K562 (cell line): ENCODE results near the gene EMP2. TPM values are rescaled to one million over a fixed set of nuclear protein-coding genes. Genes with fewer than 3 reads are reported as not detected.
A peak's percentile ranks its signal among the peaks of the same experiment; 100 is the strongest.

Experiments
- AFF1 ChIP-seq, 2 experiments: fragments of 450-650 bp; IDR thresholded peaks; 2 replicates each; pipeline ENCODE4 v1.6.1; 2018; ENCODE audit warnings: mild to moderate bottlenecking in 2 of 2, low read depth in 1 of 2; ENCODE audit not compliant: partially characterized antibody in 2 of 2
- ATF7 ChIP-seq: fragments of 450-650 bp; IDR thresholded peaks from 2 replicates; pipeline ENCODE4 v1.7.1; 2014; ENCODE audit warnings: mild to moderate bottlenecking, moderate library complexity
- CBX3 ChIP-seq, 2 experiments: IDR thresholded peaks; 1 replicate in 1 of 2; 2 replicates in 1 of 2; pipeline ENCODE4 v1.6.1; 2012; ENCODE audit warnings: inconsistent platforms in 2 of 2, low read length in 2 of 2, borderline replicate concordance in 1 of 2, control low read depth in 1 of 2
- CHAMP1 ChIP-seq: fragments of 450-650 bp; IDR thresholded peaks from 2 replicates; pipeline ENCODE4 v1.6.1; 2016; ENCODE audit warnings: mild to moderate bottlenecking
- CTBP1 ChIP-seq: fragments of 450-650 bp; IDR thresholded peaks from 2 replicates; pipeline ENCODE4 v1.6.1; 2016; ENCODE audit warnings: borderline replicate concordance
- ELF4 ChIP-seq: fragments of 450-650 bp; formaldehyde crosslinking; IDR thresholded peaks from 2 replicates; pipeline ENCODE4 v1.4.0; 2022; ENCODE audit warnings: missing genetic modification characterization
- FOXK2 ChIP-seq, 2 experiments: fragments of 450-650 bp; IDR thresholded peaks in 1 of 2; conservative IDR thresholded peaks in 1 of 2; 2 replicates each; pipeline ENCODE4 v1.6.1; 2016; ENCODE audit warnings: low read depth in 2 of 2, mild to moderate bottlenecking in 1 of 2
- MTA1 ChIP-seq: fragments of 450-650 bp; IDR thresholded peaks from 2 replicates; pipeline ENCODE4 v1.6.1; 2017; ENCODE audit warnings: borderline replicate concordance
- RAD51 ChIP-seq: fragments of 450-650 bp; IDR thresholded peaks from 2 replicates; pipeline ENCODE4 v1.7.1; 2016; ENCODE audit warnings: low read depth, mild to moderate bottlenecking, borderline replicate concordance
- RCOR1 ChIP-seq, 2 experiments: IDR thresholded peaks; 2 replicates each; pipeline ENCODE4 v1.6.1; 2012; ENCODE audit warnings: low read depth in 2 of 2, low read length in 2 of 2, borderline replicate concordance in 1 of 2, improper control_type of control experiment in 1 of 2
- TAL1 ChIP-seq: fragments of 450-650 bp; IDR thresholded peaks from 2 replicates; pipeline ENCODE4 v1.6.1; 2016; ENCODE audit warnings: mild to moderate bottlenecking
- TEAD4 ChIP-seq, 2 experiments: sonication (generic) in 1 of 2; formaldehyde crosslinking in 1 of 2; IDR thresholded peaks; 2 replicates each; pipeline versions ENCODE4 v1.6.1 to v1.8.0; 2012 to 2022; ENCODE audit warnings: borderline replicate concordance in 1 of 2, inconsistent platforms in 1 of 2, low read length in 1 of 2, mild to moderate bottlenecking in 1 of 2, missing genetic modification reagents in 1 of 2
- THRB ChIP-seq: fragments of 450-650 bp; formaldehyde crosslinking; conservative IDR thresholded peaks from 2 replicates; pipeline ENCODE4 v1.4.0; 2022; ENCODE audit warnings: mild to moderate bottlenecking, missing genetic modification characterization
- TOE1 ChIP-seq, 2 experiments: fragments of 450-650 bp in 1 of 2; sonication (generic) in 1 of 2; formaldehyde crosslinking in 1 of 2; IDR thresholded peaks; 2 replicates each; pipeline versions ENCODE4 v1.7.1 to v1.8.0; 2016 to 2022; ENCODE audit warnings: borderline replicate concordance in 2 of 2, mild to moderate bottlenecking in 2 of 2, antibody characterized with exemption in 1 of 2, inconsistent platforms in 1 of 2, low read depth in 1 of 2, missing genetic modification reagents in 1 of 2, moderate library complexity in 1 of 2
- XRCC3 ChIP-seq: fragments of 450-650 bp; IDR thresholded peaks from 2 replicates; pipeline ENCODE4 v1.6.1; 2017; ENCODE audit warnings: mild to moderate bottlenecking, moderate library complexity
- ZNF717 ChIP-seq: fragments of 250-450 bp; sonication (Bioruptor Pico); IDR thresholded peaks from 2 replicates; pipeline ENCODE4 v1.5.0; 2021
- polyA plus RNA-seq, 8 experiments: library from polyadenylated mRNA; depleted of rRNA in 4 of 8; stranded (reverse) in 5 of 8; unstranded in 3 of 8; fragments of >200 nt; fragmentation: Nextera tagmentation in 2 of 8; fragmentation: Illumina TruSeq in 1 of 8; extraction: Ambion mirVana in 2 of 8; extraction: Trizol in 1 of 8; gene quantifications; 2 replicates each; pipeline versions ENCODE4 v1.2.1 to v1.2.3, GENCODE V29; 2011 to 2014; ENCODE audit warnings: inconsistent platforms in 1 of 8, missing spikeins in 1 of 8
- total RNA-seq, 7 experiments: library from RNA; depleted of rRNA in 6 of 7; stranded (reverse); fragments of >200 nt in 6 of 7; fragmentation: Illumina TruSeq in 2 of 7; extraction: Trizol in 2 of 7; gene quantifications; 2 replicates each; pipeline versions ENCODE4 v1.2.1 to v1.2.3, GENCODE V29; 2011 to 2021; ENCODE audit warnings: low replicate concordance in 1 of 7

Gene EMP2
- total and polyA plus RNA-seq, 9 of the 15 experiments (the other 6 are each of a cell fraction or from before 2014, with no cell fraction given) = 0.73 to 6.2 (median 3.1) TPM

GRCh38 chr16:10485698-10486382 lies 94.6 kb downstream of the EMP2 start (continued):
- TF ChIP-seq AFF1 (IDR thresholded peaks at IDR 0.05; ENCODE audit: low read depth in 1 of 2, partially characterized antibody in 2 of 2) = peak; percentile 23 to 33
- TF ChIP-seq ZNF717 = no peak
- TF ChIP-seq RAD51 = 0 out of 2 replicates have a peak, but pooled peaks have one; percentile 16
- 0 out of 2 replicates have a peak, but pooled peaks have one; percentile 31 for TF ChIP-seq ATF7
- peak; percentile 31; the same call in 1 of the 2 replicates for TF ChIP-seq TEAD4 (IDR thresholded peaks at IDR 0.05; ENCODE audit: low read length)
- no peak for TF ChIP-seq TEAD4 (CRISPR knock-in tag; IDR thresholded peaks at IDR 0.05; ENCODE audit: borderline replicate concordance)
- peak; percentile 66 for TF ChIP-seq CTBP1
- 0 out of 4 replicates have a peak, but pooled peaks of 1 of the 2 experiments have one; percentile 22 for TF ChIP-seq FOXK2 (conservative IDR thresholded peaks at IDR 0.05 in 1 of 2, IDR thresholded peaks at IDR 0.05 in 1 of 2; ENCODE audit: low read depth in 2 of 2)
- TF ChIP-seq MTA1 = peak; percentile 58; the same call in 1 of the 2 replicates
- TF ChIP-seq XRCC3 = 0 out of 2 replicates have a peak, but pooled peaks have one; percentile 49
- TF ChIP-seq TOE1 (IDR thresholded peaks at IDR 0.05; ENCODE audit: borderline replicate concordance) = no peak
- no peak for TF ChIP-seq TOE1 (CRISPR knock-in tag; IDR thresholded peaks at IDR 0.05; ENCODE audit: borderline replicate concordance, low read depth)
- no peak; the same call in 1 of the 2 replicates for TF ChIP-seq ELF4 (CRISPR knock-in tag)
- peak in 1 of 2 experiments; percentile 82; a peak in 2 of 3 replicates for TF ChIP-seq CBX3 (IDR thresholded peaks at IDR 0.05; ENCODE audit: borderline replicate concordance in 1 of 2, low read length in 2 of 2)
- TF ChIP-seq THRB (CRISPR knock-in tag) = no peak
- peak; percentile 71 for TF ChIP-seq TAL1
- 0 out of 2 replicates have a peak, but pooled peaks have one; percentile 35 for TF ChIP-seq CHAMP1
- TF ChIP-seq RCOR1 (IDR thresholded peaks at IDR 0.05; ENCODE audit: borderline replicate concordance in 1 of 2, low read depth in 2 of 2, low read length in 2 of 2) = no peak
